HL-60 (cell line): Measurements from ENCODE around the gene AFDN.

Experiments
- DNase-seq, 2 experiments: peaks; one replicate each; pipeline ENCODE4 v3.0.0-alpha.2; 2010 to 2020; ENCODE audit warnings: low read depth in 1 of 2, low spot score in 1 of 2
- H3K27ac ChIP-seq: fragments of 250-450 bp; sonication (Bioruptor Pico); replicated peaks from 2 replicates; pipeline ENCODE4 v1.5.1; 2020; ENCODE audit warnings: mild to moderate bottlenecking, moderate library complexity
- H3K27me3 ChIP-seq: fragments of 250-450 bp; sonication (Bioruptor Pico); 2 replicates; pipeline ENCODE4 v1.5.1; 2021; ENCODE audit warnings: mild to moderate bottlenecking, moderate library complexity; ENCODE audit not compliant: insufficient read depth, poor library complexity, severe bottlenecking
- H3K4me3 ChIP-seq: replicated peaks from 2 replicates; pipeline ENCODE4 v1.5.1; 2011; ENCODE audit warnings: mild to moderate bottlenecking, control low read depth, low read length; ENCODE audit not compliant: insufficient read depth
- GABPA ChIP-seq: IDR thresholded peaks from 2 replicates; pipeline ENCODE4 v1.6.1; 2012; ENCODE audit warnings: low read depth
- POLR2AphosphoS5 ChIP-seq: IDR thresholded peaks from 2 replicates; pipeline ENCODE4 v1.6.1; 2012; ENCODE audit warnings: low read depth
- SPI1 ChIP-seq: IDR thresholded peaks from 2 replicates; pipeline ENCODE4 v1.6.1; 2012; ENCODE audit warnings: low read depth, mild to moderate bottlenecking, borderline replicate concordance
- TF ChIP-seq, protein P1 (sequence below): IDR thresholded peaks from 2 replicates; pipeline ENCODE4 v1.6.1; 2012; ENCODE audit warnings: low read depth; ENCODE audit not compliant: insufficient replicate concordance
- TF ChIP-seq, protein P2 (sequence below): IDR thresholded peaks from one replicate; pipeline ENCODE4 v1.5.1; 2011; ENCODE audit warnings: low read length, control low read depth, inconsistent platforms; ENCODE audit not compliant: insufficient read depth

The AFDN gene

DNA sequence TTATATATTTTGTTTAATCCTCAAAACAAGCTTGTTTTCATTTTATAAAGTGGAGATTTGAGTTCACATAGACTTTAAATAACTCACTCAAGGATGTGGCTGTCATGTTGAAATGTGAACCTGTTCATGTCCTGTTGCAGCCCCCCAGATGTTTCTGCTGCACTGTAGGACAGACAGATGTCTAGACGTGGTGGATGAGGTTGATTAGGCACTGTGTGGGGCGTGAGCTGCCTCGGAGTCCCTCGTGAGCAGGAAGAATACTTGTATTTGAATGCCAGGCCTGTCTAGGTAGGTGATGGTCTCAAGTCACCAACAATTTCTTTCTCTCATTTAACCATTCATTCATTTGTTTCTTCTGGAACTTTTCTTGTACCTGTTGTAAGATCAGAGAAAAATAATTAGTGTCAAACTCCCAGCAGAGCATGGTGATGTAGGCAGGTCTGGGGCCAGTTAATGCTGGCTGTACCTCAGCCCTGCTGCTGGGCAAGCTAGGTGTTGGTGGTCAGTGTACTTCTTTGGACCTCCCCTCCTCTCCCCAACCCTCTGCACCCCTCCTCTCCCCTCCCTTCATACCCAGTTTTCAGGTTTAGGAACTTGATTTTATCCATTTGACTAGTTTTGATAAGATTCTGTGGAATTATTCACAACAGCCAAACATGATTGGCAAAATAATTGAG lies 34.0 kb downstream of the AFDN start:
- H3K27me3 ChIP-seq, result peaks cover 5% of the 10 kb centered on the region
- no peak for DNase-seq
- H3K27ac ChIP-seq, result no peak overlapping the region
- H3K4me3 ChIP-seq, result no peak overlapping the region
- no peak for TF ChIP-seq GABPA
- TF ChIP-seq, protein P1, sequence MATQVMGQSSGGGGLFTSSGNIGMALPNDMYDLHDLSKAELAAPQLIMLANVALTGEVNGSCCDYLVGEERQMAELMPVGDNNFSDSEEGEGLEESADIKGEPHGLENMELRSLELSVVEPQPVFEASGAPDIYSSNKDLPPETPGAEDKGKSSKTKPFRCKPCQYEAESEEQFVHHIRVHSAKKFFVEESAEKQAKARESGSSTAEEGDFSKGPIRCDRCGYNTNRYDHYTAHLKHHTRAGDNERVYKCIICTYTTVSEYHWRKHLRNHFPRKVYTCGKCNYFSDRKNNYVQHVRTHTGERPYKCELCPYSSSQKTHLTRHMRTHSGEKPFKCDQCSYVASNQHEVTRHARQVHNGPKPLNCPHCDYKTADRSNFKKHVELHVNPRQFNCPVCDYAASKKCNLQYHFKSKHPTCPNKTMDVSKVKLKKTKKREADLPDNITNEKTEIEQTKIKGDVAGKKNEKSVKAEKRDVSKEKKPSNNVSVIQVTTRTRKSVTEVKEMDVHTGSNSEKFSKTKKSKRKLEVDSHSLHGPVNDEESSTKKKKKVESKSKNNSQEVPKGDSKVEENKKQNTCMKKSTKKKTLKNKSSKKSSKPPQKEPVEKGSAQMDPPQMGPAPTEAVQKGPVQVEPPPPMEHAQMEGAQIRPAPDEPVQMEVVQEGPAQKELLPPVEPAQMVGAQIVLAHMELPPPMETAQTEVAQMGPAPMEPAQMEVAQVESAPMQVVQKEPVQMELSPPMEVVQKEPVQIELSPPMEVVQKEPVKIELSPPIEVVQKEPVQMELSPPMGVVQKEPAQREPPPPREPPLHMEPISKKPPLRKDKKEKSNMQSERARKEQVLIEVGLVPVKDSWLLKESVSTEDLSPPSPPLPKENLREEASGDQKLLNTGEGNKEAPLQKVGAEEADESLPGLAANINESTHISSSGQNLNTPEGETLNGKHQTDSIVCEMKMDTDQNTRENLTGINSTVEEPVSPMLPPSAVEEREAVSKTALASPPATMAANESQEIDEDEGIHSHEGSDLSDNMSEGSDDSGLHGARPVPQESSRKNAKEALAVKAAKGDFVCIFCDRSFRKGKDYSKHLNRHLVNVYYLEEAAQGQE, result no peak
- no peak for TF ChIP-seq POLR2AphosphoS5
- no peak for TF ChIP-seq SPI1
- TF ChIP-seq, protein P2, sequence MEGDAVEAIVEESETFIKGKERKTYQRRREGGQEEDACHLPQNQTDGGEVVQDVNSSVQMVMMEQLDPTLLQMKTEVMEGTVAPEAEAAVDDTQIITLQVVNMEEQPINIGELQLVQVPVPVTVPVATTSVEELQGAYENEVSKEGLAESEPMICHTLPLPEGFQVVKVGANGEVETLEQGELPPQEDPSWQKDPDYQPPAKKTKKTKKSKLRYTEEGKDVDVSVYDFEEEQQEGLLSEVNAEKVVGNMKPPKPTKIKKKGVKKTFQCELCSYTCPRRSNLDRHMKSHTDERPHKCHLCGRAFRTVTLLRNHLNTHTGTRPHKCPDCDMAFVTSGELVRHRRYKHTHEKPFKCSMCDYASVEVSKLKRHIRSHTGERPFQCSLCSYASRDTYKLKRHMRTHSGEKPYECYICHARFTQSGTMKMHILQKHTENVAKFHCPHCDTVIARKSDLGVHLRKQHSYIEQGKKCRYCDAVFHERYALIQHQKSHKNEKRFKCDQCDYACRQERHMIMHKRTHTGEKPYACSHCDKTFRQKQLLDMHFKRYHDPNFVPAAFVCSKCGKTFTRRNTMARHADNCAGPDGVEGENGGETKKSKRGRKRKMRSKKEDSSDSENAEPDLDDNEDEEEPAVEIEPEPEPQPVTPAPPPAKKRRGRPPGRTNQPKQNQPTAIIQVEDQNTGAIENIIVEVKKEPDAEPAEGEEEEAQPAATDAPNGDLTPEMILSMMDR, result no peak

DNA sequence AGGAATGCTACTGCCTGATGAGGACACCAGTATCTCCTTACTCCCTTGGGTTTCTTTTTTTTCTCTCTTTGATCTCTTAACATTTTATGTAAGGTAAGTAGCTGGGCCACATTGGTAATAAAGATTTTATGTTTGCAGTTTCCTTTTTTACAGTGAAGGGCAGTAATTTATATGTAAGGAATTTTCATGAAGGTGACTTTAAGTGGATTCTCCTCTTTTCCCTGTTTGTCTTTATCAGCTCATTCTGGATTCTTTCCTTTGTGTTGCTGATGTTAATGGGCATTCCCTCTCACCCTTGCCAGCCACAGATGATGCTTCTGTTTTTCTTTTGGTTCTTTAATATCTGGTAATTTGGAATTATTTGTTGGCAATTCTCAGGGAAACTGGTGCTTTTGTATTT lies 34.7 kb downstream of the AFDN start:
- DNase-seq, result no peak
- Histone ChIP-seq H3K27me3 (peaks cover 5% of the 10 kb centered on the region), H3K4me3 (no peak overlapping the region), H3K27ac (no peak overlapping the region)
- no peak for TF ChIP-seq POLR2AphosphoS5
- TF ChIP-seq GABPA, result no peak
- TF ChIP-seq SPI1, result no peak
- TF ChIP-seq, protein P1, result no peak

DNA sequence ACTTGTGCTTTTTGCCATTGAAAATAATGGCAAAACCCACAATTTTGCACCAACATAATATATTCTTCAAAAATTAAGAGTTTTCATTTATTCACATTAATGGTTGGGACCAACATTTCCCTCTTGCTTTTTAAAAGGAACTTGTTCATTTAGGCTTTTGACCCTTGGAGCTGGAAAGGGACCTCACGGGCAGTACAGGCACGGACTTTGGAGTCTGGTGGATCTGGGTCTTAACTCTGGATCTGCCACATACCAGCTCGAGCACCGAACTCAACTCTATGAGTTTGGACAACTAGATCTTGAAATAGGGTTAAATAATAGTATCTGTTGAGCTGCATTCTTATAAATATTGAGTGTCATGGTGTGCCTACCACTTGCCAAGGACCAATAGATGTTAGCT lies 37.2 kb downstream of the AFDN start:
- DNase-seq, result no peak
- TF ChIP-seq, protein P2, result no peak
- no peak for TF ChIP-seq SPI1
- no peak for TF ChIP-seq GABPA
- TF ChIP-seq, protein P1, result no peak
- TF ChIP-seq POLR2AphosphoS5, result no peak
- H3K4me3 ChIP-seq, result no peak overlapping the region
- no peaks in the 10 kb centered on the region for H3K27me3 ChIP-seq
- no peak overlapping the region for H3K27ac ChIP-seq
